Left kidney (tissue), 2 donors: ENCODE results near the gene ASB2. TPM values are rescaled to one million over a fixed set of nuclear protein-coding genes. Genes with fewer than 3 reads are reported as not detected.

Source experiments
- DNase-seq: peaks from one replicate; pipeline ENCODE4 v3.0.0-alpha.2; 2013
- polyA plus RNA-seq: library from polyadenylated mRNA; unstranded; fragments of 120-200 nt; gene quantifications from one replicate; pipeline ENCODE4 v1.2.1, GENCODE V29; 2013; ENCODE audit not compliant: insufficient read length

Gene ASB2
- polyA plus RNA-seq, 1 donor: 0.40 TPM

- no peak for DNase-seq
Observed at GRCh38 chr14:93963692-93964091, 12.7 kb downstream of the ASB2 start.

- no peak for DNase-seq
Observed at GRCh38 chr14:93962701-93963601, 13.4 kb downstream of the ASB2 start.

GRCh38 chr14:93961620-93962019 lies 14.8 kb downstream of the ASB2 start:
- DNase-seq: no peak

- DNase-seq: no peak
Observed at GRCh38 chr14:93960774-93961438, 15.5 kb downstream of the ASB2 start.

- no peak for DNase-seq
Observed at GRCh38 chr14:93960108-93960475, 16.3 kb downstream of the ASB2 start.

GRCh38 chr14:93959239-93960107 lies 16.9 kb downstream of the ASB2 start:
- DNase-seq: no peak

GRCh38 chr14:93958567-93959238 lies 17.7 kb downstream of the ASB2 start:
- DNase-seq: no peak

GRCh38 chr14:93957751-93958566 lies 18.4 kb downstream of the ASB2 start:
- DNase-seq: no peak

GRCh38 chr14:93957333-93957710 lies 19.0 kb downstream of the ASB2 start:
- DNase-seq: no peak

GRCh38 chr14:93956514-93957332 lies 19.6 kb downstream of the ASB2 start:
- DNase-seq: no peak

- DNase-seq: no peak
Observed at GRCh38 chr14:93955850-93956481, 20.4 kb downstream of the ASB2 start.

- no peak for DNase-seq
Observed at GRCh38 chr14:93954900-93955849, 21.2 kb downstream of the ASB2 start.

GRCh38 chr14:93954516-93954830 lies 21.9 kb downstream of the ASB2 start:
- no peak for DNase-seq

- DNase-seq: no peak
Observed at GRCh38 chr14:93953739-93954515, 22.4 kb downstream of the ASB2 start.

- DNase-seq: no peak
Observed at GRCh38 chr14:93953263-93953662, 23.1 kb downstream of the ASB2 start.

- DNase-seq: no peak
Observed at GRCh38 chr14:93952829-93953228, 23.5 kb downstream of the ASB2 start.

GRCh38 chr14:93951635-93952540 lies 24.5 kb downstream of the ASB2 start:
- no peak for DNase-seq
